ENCODE results near the gene ABCF1. TPM values are rescaled to one million over a fixed set of nuclear protein-coding genes. Genes with fewer than 3 reads are reported as not detected.

The ABCF1 gene
- total RNA-seq, 1 experiment from 2014 or later = 101 TPM

GRCh38 chr6:30610065-30610464 is 38.8 kb downstream of the ABCF1 start:
- no peak overlapping the region for H3K4me3 Mint-ChIP-seq

GRCh38 chr6:30611150-30611855 is 40.1 kb downstream of the ABCF1 start:
- no peaks in the 10 kb centered on the region for H3K27me3 Mint-ChIP-seq (ENCODE audit: low read depth)
- ATAC-seq (no peak), DNase-seq (ENCODE audit: low spot score) (no peak)
- peaks cover 33% of the 10 kb centered on the region for H3K4me1 Mint-ChIP-seq
- TF ChIP-seq, protein P1, sequence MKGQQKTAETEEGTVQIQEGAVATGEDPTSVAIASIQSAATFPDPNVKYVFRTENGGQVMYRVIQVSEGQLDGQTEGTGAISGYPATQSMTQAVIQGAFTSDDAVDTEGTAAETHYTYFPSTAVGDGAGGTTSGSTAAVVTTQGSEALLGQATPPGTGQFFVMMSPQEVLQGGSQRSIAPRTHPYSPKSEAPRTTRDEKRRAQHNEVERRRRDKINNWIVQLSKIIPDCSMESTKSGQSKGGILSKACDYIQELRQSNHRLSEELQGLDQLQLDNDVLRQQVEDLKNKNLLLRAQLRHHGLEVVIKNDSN (CRISPR knock-in tag; IDR thresholded peaks at IDR 0.05) = no peak
- TF ChIP-seq, protein P2, sequence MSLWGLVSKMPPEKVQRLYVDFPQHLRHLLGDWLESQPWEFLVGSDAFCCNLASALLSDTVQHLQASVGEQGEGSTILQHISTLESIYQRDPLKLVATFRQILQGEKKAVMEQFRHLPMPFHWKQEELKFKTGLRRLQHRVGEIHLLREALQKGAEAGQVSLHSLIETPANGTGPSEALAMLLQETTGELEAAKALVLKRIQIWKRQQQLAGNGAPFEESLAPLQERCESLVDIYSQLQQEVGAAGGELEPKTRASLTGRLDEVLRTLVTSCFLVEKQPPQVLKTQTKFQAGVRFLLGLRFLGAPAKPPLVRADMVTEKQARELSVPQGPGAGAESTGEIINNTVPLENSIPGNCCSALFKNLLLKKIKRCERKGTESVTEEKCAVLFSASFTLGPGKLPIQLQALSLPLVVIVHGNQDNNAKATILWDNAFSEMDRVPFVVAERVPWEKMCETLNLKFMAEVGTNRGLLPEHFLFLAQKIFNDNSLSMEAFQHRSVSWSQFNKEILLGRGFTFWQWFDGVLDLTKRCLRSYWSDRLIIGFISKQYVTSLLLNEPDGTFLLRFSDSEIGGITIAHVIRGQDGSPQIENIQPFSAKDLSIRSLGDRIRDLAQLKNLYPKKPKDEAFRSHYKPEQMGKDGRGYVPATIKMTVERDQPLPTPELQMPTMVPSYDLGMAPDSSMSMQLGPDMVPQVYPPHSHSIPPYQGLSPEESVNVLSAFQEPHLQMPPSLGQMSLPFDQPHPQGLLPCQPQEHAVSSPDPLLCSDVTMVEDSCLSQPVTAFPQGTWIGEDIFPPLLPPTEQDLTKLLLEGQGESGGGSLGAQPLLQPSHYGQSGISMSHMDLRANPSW (CRISPR knock-in tag; conservative IDR thresholded peaks at IDR 0.05; ENCODE audit: low read depth) = no peak
- TF ChIP-seq ZNF425 (CRISPR knock-in tag; conservative IDR thresholded peaks at IDR 0.05) = no peak
- TF ChIP-seq, protein P3, sequence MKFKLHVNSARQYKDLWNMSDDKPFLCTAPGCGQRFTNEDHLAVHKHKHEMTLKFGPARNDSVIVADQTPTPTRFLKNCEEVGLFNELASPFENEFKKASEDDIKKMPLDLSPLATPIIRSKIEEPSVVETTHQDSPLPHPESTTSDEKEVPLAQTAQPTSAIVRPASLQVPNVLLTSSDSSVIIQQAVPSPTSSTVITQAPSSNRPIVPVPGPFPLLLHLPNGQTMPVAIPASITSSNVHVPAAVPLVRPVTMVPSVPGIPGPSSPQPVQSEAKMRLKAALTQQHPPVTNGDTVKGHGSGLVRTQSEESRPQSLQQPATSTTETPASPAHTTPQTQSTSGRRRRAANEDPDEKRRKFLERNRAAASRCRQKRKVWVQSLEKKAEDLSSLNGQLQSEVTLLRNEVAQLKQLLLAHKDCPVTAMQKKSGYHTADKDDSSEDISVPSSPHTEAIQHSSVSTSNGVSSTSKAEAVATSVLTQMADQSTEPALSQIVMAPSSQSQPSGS (CRISPR knock-in tag; IDR thresholded peaks at IDR 0.05; ENCODE audit: borderline replicate concordance, low read depth) = no peak
- TF ChIP-seq EMX1 (CRISPR knock-in tag; IDR thresholded peaks at IDR 0.05) = no peak
- no peak for TF ChIP-seq NFATC4 (CRISPR knock-in tag; IDR thresholded peaks at IDR 0.05)
- ChIA-PET POLR2A (interaction anchor here (1.2 to 1.4 kb wide), 3 partner anchors 11 to 76 kb away, joined by 3 to 6 read pairs (median 5); no protein-coding TSS in a partner anchor), CTCF (interaction anchor here (1.0 to 2.6 kb wide), 4 partner anchors 13 to 127 kb away, joined by 3 to 13 read pairs (median 4); no protein-coding TSS in a partner anchor)
- H3K27ac Mint-ChIP-seq = peak overlapping the region; percentile 17
- H3K36me3 Mint-ChIP-seq = peaks cover 71% of the 10 kb centered on the region
- no peaks in the 10 kb centered on the region for H3K9me3 Mint-ChIP-seq
- no peak overlapping the region for H3K4me3 Mint-ChIP-seq

More at GRCh38 chr6:30610065-30610464, 38.8 kb downstream of the ABCF1 start:
- ChIA-PET CTCF (interaction anchor here (1.0 to 1.4 kb wide), 2 partner anchors 12 to 121 kb away, joined by 4 read pairs; no protein-coding TSS in a partner anchor), POLR2A (interaction anchor here (1.2 to 1.4 kb wide), 3 partner anchors 10 to 77 kb away, joined by 3 to 6 read pairs (median 5); no protein-coding TSS in a partner anchor)
- TF ChIP-seq RELA (CRISPR knock-in tag; IDR thresholded peaks at IDR 0.05; ENCODE audit: borderline replicate concordance) = no peak
- TF ChIP-seq, protein P4, sequence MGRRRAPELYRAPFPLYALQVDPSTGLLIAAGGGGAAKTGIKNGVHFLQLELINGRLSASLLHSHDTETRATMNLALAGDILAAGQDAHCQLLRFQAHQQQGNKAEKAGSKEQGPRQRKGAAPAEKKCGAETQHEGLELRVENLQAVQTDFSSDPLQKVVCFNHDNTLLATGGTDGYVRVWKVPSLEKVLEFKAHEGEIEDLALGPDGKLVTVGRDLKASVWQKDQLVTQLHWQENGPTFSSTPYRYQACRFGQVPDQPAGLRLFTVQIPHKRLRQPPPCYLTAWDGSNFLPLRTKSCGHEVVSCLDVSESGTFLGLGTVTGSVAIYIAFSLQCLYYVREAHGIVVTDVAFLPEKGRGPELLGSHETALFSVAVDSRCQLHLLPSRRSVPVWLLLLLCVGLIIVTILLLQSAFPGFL (CRISPR knock-in tag; IDR thresholded peaks at IDR 0.05; ENCODE audit: borderline replicate concordance) = no peak
- TF ChIP-seq, protein P5, sequence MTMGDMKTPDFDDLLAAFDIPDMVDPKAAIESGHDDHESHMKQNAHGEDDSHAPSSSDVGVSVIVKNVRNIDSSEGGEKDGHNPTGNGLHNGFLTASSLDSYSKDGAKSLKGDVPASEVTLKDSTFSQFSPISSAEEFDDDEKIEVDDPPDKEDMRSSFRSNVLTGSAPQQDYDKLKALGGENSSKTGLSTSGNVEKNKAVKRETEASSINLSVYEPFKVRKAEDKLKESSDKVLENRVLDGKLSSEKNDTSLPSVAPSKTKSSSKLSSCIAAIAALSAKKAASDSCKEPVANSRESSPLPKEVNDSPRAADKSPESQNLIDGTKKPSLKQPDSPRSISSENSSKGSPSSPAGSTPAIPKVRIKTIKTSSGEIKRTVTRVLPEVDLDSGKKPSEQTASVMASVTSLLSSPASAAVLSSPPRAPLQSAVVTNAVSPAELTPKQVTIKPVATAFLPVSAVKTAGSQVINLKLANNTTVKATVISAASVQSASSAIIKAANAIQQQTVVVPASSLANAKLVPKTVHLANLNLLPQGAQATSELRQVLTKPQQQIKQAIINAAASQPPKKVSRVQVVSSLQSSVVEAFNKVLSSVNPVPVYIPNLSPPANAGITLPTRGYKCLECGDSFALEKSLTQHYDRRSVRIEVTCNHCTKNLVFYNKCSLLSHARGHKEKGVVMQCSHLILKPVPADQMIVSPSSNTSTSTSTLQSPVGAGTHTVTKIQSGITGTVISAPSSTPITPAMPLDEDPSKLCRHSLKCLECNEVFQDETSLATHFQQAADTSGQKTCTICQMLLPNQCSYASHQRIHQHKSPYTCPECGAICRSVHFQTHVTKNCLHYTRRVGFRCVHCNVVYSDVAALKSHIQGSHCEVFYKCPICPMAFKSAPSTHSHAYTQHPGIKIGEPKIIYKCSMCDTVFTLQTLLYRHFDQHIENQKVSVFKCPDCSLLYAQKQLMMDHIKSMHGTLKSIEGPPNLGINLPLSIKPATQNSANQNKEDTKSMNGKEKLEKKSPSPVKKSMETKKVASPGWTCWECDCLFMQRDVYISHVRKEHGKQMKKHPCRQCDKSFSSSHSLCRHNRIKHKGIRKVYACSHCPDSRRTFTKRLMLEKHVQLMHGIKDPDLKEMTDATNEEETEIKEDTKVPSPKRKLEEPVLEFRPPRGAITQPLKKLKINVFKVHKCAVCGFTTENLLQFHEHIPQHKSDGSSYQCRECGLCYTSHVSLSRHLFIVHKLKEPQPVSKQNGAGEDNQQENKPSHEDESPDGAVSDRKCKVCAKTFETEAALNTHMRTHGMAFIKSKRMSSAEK (CRISPR knock-in tag; IDR thresholded peaks at IDR 0.05; ENCODE audit: borderline replicate concordance) = 0 out of 2 replicates have a peak, but pooled peaks have one; percentile 16
- TF ChIP-seq GRHL2 (CRISPR knock-in tag; IDR thresholded peaks at IDR 0.05; ENCODE audit: insufficient replicate concordance, severe bottlenecking) = no peak
- 0 out of 2 replicates have a peak, but pooled peaks have one; percentile 9 for TF ChIP-seq ERG (CRISPR knock-in tag; IDR thresholded peaks at IDR 0.05)
- TF ChIP-seq NR3C1 (CRISPR knock-in tag; conservative IDR thresholded peaks at IDR 0.05; ENCODE audit: low read depth) = no peak
- TF ChIP-seq EMX1 (CRISPR knock-in tag; IDR thresholded peaks at IDR 0.05) = no peak
- no peak for TF ChIP-seq SOX15 (CRISPR knock-in tag; IDR thresholded peaks at IDR 0.05)
- ATAC-seq (no peak), DNase-seq (ENCODE audit: low spot score) (no peak)
- Mint-ChIP-seq H3K27me3 (ENCODE audit: low read depth) (no peaks in the 10 kb centered on the region), H3K4me1 (peaks cover 31% of the 10 kb centered on the region), H3K27ac (0 out of 2 replicates have a peak overlapping the region, but pooled peaks have one; percentile 15), H3K9me3 (no peaks in the 10 kb centered on the region), H3K36me3 (peaks cover 71% of the 10 kb centered on the region)
